Hepatocyte (in vitro differentiated cells): ENCODE results near the gene CNTNAP2.

Source experiments
- CTCF ChIP-seq: fragments of 200-600 bp; sonication (generic); IDR thresholded peaks from 2 replicates; pipeline ENCODE4 v1.5.1; 2016; ENCODE audit warnings: antibody characterized with exemption, mild to moderate bottlenecking; ENCODE audit not compliant: poor library complexity
- EZH2 ChIP-seq: fragments of 200-600 bp; sonication (generic); IDR thresholded peaks from 2 replicates; pipeline ENCODE4 v1.6.1; 2016; ENCODE audit warnings: antibody characterized with exemption, mild to moderate bottlenecking, borderline replicate concordance

DNA sequence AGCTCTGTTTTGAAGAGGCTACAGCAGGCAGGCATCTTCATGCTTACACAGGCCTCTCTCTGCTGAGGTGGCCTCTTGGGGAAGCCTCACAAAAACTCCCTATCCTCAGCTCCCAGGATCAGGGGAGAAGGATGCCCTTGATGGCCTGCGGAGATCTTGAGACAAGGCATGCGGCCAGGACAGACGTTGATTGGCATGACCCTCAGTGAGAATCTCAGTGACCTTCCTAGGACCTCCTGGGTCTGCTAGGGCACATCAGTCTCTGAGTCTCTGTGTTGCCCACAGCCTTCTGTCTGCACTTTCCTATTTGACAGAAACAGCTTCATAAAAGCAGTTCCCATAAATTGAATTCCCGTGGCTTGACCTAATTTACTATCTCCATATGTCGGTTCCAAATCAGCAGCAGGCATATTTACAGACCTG lies 1468.2 kb downstream of the CNTNAP2 start:
- TF ChIP-seq CTCF, result no peak
- TF ChIP-seq EZH2, result no peak
